ENCODE measurements around the gene QSER1.
"Not testable (repeated sequence)": the region's sequence is repeated elsewhere in the genome, so short reads cannot be mapped to it uniquely, and the experiment has no call there.

QSER1 gene

DNA sequence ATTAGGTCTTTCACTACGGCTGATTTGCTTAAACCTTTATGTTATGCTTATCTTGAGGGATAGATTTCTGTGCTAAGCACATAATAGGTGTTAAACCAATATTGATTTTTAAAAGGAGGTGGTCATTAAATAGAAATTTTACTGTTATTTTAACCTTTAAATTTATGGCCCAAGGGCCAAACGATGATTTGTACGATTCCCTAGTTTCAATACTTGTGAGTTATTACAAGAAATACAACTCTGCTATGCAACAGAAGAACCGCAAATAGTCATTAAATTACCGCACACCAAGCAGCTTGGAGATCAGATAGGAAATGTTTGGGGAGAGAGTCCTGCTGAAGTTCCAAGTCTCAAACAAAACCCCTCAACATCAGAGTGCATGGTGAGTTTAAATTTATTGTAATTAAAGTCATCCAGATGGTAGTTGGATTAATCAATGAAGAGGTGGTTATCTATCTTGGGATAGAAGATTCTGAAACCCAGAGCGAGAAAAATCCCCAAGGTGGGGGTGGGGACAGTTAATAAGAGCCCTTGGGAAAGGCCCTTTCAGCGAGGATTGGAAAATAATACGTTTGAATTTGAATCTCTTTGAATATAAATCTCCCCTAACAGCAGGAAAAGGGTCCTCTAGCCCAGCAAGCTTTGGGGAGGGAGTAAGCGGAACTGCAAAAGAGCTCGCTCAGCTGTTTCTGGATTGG is 805 bp upstream of the QSER1 start:
- peak; percentile 28 for DNase-seq

DNA sequence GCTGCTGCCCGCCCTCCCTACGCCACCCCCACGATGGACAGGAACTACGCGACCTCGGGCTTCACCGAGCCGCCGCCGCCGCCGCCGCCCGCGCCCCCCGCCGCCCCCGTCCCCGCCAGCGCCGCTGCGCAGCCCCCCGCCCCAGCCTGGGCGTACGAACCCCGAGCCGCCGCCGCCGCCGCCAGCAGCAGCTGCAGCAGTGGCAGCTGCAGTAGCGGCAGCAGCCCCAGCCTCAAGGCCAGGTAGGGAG is 407 bp downstream of the QSER1 start:
- no peak for DNase-seq

GRCh38 chr11:32893343-32894148 is 935 bp downstream of the QSER1 start:
- peak; percentile 34 for DNase-seq

- peak; percentile 64 for DNase-seq
Measured at GRCh38 chr11:32894149-32894827, 1.7 kb downstream of the QSER1 start.

GRCh38 chr11:32894921-32895320 is 2.3 kb downstream of the QSER1 start:
- DNase-seq = no peak

DNA sequence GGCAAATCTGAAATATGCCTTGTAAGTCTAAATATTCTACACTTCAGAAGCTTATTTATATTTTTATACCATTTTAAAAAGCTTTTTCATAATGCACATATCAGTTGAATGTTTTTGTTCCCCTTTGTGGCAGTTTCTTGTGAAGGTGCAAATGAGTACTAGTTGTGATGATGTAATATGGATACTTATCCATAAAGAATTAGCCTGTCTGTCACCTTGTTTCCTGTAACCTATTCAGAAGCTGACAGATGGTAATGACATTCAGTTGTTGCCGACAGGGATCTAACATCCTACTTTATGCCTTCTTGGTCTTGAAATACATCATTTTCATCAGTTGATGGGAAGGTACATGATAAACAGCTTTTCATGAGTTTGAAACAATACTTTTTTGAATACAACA is 2.9 kb downstream of the QSER1 start:
- peak; percentile 18 for DNase-seq

DNA sequence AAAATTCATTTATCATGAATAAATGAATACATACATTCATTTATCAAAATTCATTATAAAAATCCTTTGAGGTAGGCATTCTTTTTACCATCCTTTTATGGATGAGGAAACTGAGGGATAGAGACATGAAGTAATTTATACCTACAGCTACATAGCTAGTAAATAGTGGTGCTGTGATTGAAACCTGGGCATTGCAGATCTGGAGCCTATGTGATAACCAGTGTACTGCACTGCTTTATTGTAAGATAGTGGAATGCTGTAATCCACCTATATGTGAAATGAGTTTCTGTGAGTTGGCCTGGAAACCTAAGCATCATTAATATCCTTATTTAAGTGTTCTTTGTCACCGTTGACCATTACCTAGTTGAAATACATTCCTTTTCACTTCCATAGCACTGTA is 4.5 kb downstream of the QSER1 start:
- DNase-seq = no peak

GRCh38 chr11:32899438-32899837 is 6.8 kb downstream of the QSER1 start:
- no peak for DNase-seq

DNA sequence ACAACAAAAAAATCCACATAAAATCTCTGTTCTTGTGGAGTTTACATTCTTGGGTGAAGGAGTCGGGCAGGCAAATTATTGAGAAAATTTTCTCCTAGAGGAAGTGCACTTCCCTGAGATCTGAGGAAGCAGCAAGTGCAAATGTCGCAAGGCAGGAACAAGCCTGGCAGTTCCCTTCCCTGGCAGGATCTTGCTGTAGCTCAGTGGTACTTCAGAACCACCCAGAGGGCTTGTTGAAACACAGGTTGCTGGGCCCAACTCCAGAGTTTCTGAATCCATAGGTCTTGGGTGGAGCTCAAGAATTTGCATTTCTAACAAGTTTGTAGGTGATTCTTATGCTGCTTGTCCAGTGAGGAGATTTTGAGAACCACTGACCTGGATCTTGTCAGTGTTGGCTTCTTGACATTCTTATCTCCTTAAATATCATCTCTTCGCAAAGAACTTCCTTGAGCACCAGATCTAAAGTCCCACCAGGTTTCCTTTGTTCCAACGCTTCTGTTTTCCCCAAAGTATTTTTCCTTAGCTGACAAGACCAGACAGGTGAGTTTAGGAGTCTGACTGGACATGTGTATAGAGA is 9.6 kb downstream of the QSER1 start:
- peak; percentile 41 for DNase-seq

- no peak for DNase-seq
Measured at GRCh38 chr11:32905028-32905667, 12.5 kb downstream of the QSER1 start.

DNA sequence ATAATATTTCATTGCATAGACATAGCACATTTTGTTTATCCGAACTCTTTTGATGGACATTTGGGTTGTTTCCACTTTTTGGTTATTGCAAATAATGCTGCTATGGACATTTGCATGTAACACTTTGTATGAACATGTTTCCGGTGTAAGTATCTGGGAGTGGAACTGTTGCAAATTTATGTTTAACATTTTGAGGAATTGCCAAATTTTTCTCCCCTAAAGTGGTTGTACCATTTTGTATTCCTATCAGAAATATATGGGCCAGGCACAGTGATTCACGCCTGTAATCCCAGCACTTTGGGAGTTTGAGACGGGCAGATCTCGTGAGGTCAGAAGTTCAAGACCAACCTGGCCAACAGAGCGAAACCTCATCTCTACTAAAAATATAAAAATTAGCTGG is 16.0 kb downstream of the QSER1 start:
- no peak for DNase-seq

DNA sequence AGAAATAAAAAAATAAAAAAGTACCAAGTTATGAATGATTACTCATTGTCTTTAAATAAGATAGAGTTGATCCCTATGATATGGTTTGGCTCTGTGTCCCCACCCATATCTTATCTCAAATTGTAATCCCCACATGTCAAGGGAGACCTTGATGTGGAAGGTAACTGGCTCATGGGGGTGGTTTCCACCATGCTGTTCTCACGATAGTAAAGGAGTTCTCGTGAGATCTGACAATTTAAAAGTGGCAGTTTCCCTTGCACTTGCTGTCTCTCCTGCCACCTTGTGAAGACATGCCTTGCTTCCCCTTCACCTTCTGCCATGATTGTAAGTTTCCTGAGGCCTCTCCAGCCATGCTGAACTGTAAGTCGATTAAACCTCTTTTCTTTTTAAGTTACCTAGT is 18.8 kb downstream of the QSER1 start:
- no peak for DNase-seq

DNA sequence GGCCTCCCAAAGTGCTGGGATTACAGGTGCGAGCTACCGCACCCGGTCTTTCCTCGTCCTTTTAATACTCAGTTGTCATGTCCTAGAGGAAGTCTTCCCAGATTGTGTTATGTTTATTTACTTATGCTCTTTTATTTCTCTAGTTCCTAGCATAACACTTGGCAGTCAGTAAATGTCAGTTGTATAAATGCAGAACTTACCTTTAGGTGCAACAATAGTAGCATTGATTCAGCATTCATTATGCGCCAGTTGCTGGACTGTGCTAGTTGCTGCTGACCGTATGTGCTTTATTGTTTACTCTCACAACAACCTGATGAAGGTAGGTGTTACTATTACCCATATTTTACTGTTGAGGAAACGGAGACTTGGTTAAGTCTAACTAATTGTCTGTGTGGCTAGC is 20.8 kb downstream of the QSER1 start:
- no peak for DNase-seq

GRCh38 chr11:32916361-32916760 is 23.8 kb downstream of the QSER1 start:
- DNase-seq = no peak

GRCh38 chr11:32916994-32917393 is 24.4 kb downstream of the QSER1 start:
- no peak for DNase-seq

GRCh38 chr11:32918427-32918826 is 25.8 kb downstream of the QSER1 start:
- DNase-seq = no peak

DNA sequence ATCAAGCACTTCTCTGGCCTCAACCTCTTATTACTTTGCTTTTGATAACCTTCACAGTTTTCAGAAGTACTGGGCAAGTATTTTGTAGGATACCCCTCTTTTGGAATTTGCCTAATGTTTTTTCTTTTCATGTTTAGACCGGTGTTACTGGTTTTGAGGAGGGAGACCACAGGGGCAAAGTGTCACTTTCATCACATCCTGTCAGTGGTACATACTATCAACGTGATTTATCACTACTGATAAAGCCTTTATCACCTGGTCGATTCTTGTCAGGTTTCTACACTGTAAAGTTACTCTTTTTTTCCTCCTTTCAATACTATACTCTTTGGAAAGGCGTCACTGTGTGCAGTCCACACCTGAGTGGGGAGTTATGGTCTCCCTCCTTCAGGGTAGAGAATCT is 26.7 kb downstream of the QSER1 start:
- no peak for DNase-seq

DNA sequence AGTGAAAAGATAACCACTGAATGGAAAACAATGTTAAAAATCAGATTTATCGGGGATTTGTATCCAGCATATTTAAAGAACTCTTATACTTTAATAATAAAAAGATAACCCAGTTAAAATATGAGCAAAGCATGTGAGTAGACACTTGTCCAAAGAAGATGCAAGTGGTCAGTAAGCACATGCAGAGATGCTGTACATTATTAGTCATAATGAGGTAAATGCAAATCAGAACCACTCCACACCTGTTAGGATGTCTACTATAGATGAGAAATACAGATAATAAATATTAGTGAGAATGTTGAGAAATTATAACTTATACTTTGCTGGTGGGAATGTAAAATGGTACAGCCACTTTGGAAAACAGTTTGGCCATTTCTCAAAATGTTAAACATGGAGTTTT is 28.0 kb downstream of the QSER1 start:
- no peak for DNase-seq

DNA sequence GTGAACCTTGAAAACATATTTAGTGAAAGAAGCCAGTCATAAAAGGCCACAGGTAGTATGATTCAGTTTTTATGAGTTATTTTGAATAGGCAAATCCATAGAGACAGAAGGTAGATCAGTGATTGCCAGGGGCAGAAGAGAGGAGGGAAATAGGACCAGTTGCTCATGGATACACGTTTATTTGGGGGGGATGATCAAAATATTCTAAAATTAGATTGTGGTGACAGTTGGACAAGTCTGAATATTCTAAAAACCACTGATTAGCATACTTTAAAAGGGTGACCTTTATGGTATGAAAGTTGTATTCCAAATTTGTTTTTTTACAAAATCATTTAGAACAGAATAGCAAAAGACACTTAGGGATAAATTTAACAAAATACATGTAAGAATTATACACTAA is 28.6 kb downstream of the QSER1 start:
- no peak for DNase-seq

DNA sequence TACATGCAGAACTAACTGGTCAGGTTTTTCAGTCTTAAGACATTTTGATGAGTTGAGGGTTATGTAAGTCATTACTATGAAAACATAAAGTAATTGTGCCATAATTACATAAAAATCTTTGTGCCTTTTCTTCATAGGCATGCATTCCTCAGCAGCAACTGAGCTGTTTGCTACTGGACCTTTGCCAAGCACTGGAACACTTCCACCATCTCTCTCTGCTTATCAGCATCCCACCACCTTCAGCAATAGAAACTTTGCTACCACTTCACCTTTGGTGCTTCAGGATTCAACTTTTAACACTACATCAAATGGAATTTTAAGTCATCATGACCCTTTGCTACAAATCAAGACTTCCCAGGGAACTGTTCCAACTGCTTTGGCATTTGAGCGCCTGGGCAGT is 39.0 kb downstream of the QSER1 start:
- no peak for DNase-seq

DNA sequence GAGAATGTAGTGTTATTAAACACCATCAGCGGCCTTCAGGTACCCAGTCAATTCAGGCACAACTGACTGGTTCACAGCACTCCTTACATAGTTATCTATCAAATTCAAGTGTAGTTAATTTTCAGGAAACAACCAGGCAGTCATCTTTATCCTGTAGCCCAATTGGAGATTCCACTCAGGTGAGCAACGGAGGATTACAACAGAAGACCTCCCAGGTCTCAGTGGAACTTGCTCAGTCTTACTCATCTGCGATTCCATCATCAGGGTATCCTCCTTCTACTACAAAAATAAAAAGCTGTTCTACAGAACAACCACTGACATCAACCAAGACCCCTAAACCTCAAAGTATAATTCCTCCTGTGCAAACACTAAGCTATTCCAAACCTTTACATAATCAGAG is 39.6 kb downstream of the QSER1 start:
- no peak for DNase-seq

DNA sequence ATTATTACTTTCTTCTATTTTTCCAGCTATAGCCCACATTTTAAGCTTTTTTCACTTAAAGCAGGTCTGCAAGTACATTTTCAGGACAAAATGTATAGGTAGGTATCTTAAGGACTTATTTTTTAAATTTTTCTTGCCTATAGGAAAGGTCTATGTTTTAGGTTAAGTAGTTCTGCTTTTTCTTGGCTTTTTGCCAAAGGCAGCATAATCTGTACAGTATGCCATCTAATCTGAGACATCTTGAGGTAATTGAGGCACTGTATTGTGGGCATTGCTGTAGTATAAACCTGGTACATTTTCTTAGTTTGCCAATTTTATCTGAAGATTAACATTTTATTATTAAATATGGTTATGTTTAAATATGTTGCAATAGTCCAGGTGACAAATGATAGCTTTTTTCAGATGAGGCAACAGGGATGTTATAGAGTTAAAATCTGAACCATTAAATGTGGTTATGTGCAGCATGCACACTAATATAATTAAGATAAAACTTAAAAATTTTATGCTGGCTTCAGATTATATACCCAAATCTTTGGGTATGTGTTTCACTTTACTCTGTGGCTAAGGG is 42.9 kb downstream of the QSER1 start:
- DNase-seq = peak; percentile 23

DNA sequence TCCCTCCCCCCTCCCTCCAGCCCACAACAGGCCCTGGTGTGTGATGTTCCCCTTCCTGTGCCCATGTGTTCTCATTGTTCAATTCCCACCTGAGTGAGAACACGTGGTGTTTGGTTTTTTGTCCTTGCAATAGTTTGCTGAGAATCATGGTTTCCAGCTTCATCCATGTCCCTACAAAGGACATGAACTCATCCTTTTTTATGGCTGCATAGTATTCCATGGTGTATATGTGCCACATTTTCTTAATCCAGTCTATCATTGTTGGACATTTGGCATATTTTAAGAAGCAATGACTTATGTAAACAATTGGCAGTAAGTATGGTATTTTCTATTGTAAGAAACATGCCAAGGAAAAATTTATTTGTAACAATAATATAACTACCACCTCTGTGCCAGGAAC is 43.6 kb downstream of the QSER1 start:
- DNase-seq = not testable (repeated sequence)

All from MV-4-11 (cell line).